Calu3 (cell line): ENCODE data around the gene DOK5. TPM values are rescaled to one million over a fixed set of nuclear protein-coding genes. Genes with fewer than 3 reads are reported as not detected.

Experiments used
- BruUV-seq: library from RNA; stranded (reverse); fragments of 400-500 nt; replicated peaks from 2 replicates; lab custom pipeline; 2021; lab: Mats Ljungman, UMichigan
- CTCF ChIA-PET: fragments of 300-600 bp; sonication (Branson Sonifier 250); formaldehyde crosslinking; loops from one replicate; lab custom pipeline; 2022; ENCODE audit warnings: antibody characterized with exemption; lab: Charles Lee
- DNase-seq: peaks from one replicate; pipeline ENCODE4 v3.0.0; 2022
- H3K27ac Mint-ChIP-seq: one replicate; pipeline ENCODE4 v1.8.0; 2022; ENCODE audit warnings: mixed read lengths; ENCODE audit not compliant: unreplicated experiment
- H3K27me3 Mint-ChIP-seq: one replicate; pipeline ENCODE4 v1.8.0; 2022; ENCODE audit warnings: mixed read lengths; ENCODE audit not compliant: unreplicated experiment
- H3K36me3 Mint-ChIP-seq: one replicate; pipeline ENCODE4 v1.8.0; 2022; ENCODE audit warnings: mild to moderate bottlenecking, moderate library complexity, mixed read lengths; ENCODE audit not compliant: insufficient read depth, unreplicated experiment
- H3K4me1 Mint-ChIP-seq: one replicate; pipeline ENCODE4 v1.8.0; 2022; ENCODE audit warnings: mild to moderate bottlenecking, low read depth, mixed read lengths; ENCODE audit not compliant: unreplicated experiment
- H3K4me3 Mint-ChIP-seq: one replicate; pipeline ENCODE4 v1.8.0; 2022; ENCODE audit warnings: mild to moderate bottlenecking, low read depth, moderate library complexity, mixed read lengths; ENCODE audit not compliant: unreplicated experiment
- H3K9me3 Mint-ChIP-seq: one replicate; pipeline ENCODE4 v1.8.0; 2022; ENCODE audit warnings: low read depth, mixed read lengths; ENCODE audit not compliant: unreplicated experiment
- CTCF ChIP-seq: fragments of 200-600 bp; IDR thresholded peaks from one replicate; pipeline ENCODE4 v1.8.0; 2022; ENCODE audit warnings: antibody characterized with exemption; ENCODE audit not compliant: unreplicated experiment
- intact Hi-C: fragments of 100-400 bp; cut with micrococcal nuclease; formaldehyde crosslinking; loops from one replicate; pipeline ENCODE4 v1.10.0; 2022; ENCODE audit not compliant: unreplicated experiment
- total RNA-seq: library from RNA; stranded (reverse); gene quantifications from 2 replicates; pipeline ENCODE4 v1.2.3, GENCODE V29; 2022

The DOK5 gene
- total RNA-seq, 1 experiment from 2014 or later: 0.17 TPM

- CTCF ChIA-PET: interaction anchor here (0.5 kb wide), 1 partner anchor 555 kb away, joined by 3 read pairs; no protein-coding TSS in a partner anchor
Measured at GRCh38 chr20:54651252-54651651, 175.9 kb downstream of the DOK5 start.

DNA sequence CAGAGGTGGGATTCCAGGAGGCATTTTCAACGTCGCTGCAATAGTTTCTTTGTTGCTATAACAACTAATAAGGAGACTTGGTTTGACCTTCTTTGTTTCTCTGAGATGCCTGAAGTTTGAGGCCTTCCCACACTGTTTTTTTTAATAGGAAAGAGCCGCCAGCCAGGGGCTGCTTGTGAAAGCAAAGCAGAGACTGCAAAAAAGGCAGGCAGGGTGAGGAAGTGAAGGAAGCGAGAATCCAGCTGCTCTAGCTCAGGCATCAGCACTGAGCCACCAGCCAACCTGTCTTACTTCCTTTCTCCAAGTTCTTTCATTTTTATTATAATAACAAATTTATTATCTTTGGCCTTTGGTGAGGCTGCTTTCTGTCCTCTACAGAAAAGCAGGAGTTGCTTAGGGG lies 179.1 kb downstream of the DOK5 start:
- no peak for DNase-seq
- no peak overlapping the region for H3K4me3 Mint-ChIP-seq
- BruUV-seq: no TSS peak
- no peaks in the 10 kb centered on the region for H3K4me1 Mint-ChIP-seq
- TF ChIP-seq CTCF: no peak
- no peaks in the 10 kb centered on the region for H3K36me3 Mint-ChIP-seq
- H3K27me3 Mint-ChIP-seq: peaks cover 73% of the 10 kb centered on the region
- no peaks in the 10 kb centered on the region for H3K9me3 Mint-ChIP-seq
- CTCF ChIA-PET: interaction anchor here (0.7 kb wide), 1 partner anchor 9 kb away, joined by 3 read pairs; no protein-coding TSS in a partner anchor
- intact Hi-C loops: no loop called here
- no peak overlapping the region for H3K27ac Mint-ChIP-seq

More at GRCh38 chr20:54651252-54651651, 175.9 kb downstream of the DOK5 start:
- intact Hi-C loops: no loop called here
- no peak for TF ChIP-seq CTCF
- Mint-ChIP-seq H3K36me3 (no peaks in the 10 kb centered on the region), H3K27me3 (peaks cover 66% of the 10 kb centered on the region), H3K9me3 (no peaks in the 10 kb centered on the region), H3K4me1 (peaks cover 8% of the 10 kb centered on the region), H3K4me3 (no peak overlapping the region), H3K27ac (no peak overlapping the region)
- no TSS peak for BruUV-seq
- no peak for DNase-seq

GRCh38 chr20:54657268-54657826 lies 182.0 kb downstream of the DOK5 start:
- CTCF ChIA-PET: interaction anchor here (0.7 to 1.6 kb wide), 2 partner anchors 12 to 605 kb away, joined by 3 to 4 read pairs; no protein-coding TSS in a partner anchor
- no TSS peak for BruUV-seq
- no peaks in the 10 kb centered on the region for H3K36me3 Mint-ChIP-seq
- TF ChIP-seq CTCF: no peak
- no peak overlapping the region for H3K4me3 Mint-ChIP-seq
- H3K9me3 Mint-ChIP-seq: no peaks in the 10 kb centered on the region
- H3K27me3 Mint-ChIP-seq: peaks cover 77% of the 10 kb centered on the region
- DNase-seq: no peak
- H3K27ac Mint-ChIP-seq: no peak overlapping the region
- intact Hi-C loops: no loop called here
- no peaks in the 10 kb centered on the region for H3K4me1 Mint-ChIP-seq

GRCh38 chr20:54658525-54658924 lies 183.1 kb downstream of the DOK5 start:
- Mint-ChIP-seq H3K27me3 (peaks cover 81% of the 10 kb centered on the region), H3K9me3 (no peaks in the 10 kb centered on the region), H3K4me3 (no peak overlapping the region), H3K4me1 (no peaks in the 10 kb centered on the region), H3K27ac (no peak overlapping the region), H3K36me3 (no peaks in the 10 kb centered on the region)
- CTCF ChIA-PET: interaction anchor here (0.7 to 1.5 kb wide), 3 partner anchors 10 to 392 kb away, joined by 3 to 4 read pairs (median 3); no protein-coding TSS in a partner anchor
- no TSS peak for BruUV-seq
- no peak for TF ChIP-seq CTCF
- DNase-seq: no peak
- intact Hi-C loops: no loop called here
